BE2C (cell line): Measurements from ENCODE around the gene SSX4B. TPM values are rescaled to one million over a fixed set of nuclear protein-coding genes. Genes with fewer than 3 reads are reported as not detected.
"Not testable (repeated sequence)": the region's sequence is repeated elsewhere in the genome, so short reads cannot be mapped to it uniquely, and the experiment has no call there.

Experiments
- DNase-seq: peaks from one replicate; pipeline ENCODE4 v3.0.0-alpha.2; 2020
- H3K27me3 ChIP-seq: fragments of 250-450 bp; sonication (Bioruptor Pico); 2 replicates; pipeline ENCODE4 v1.5.1; 2020; ENCODE audit warnings: mild to moderate bottlenecking
- H3K36me3 ChIP-seq: fragments of 250-450 bp; sonication (Bioruptor Pico); 2 replicates; pipeline ENCODE4 v1.5.1; 2020; ENCODE audit warnings: mild to moderate bottlenecking
- H3K4me1 ChIP-seq: fragments of 250-450 bp; sonication (Bioruptor Pico); 2 replicates; pipeline ENCODE4 v1.5.1; 2020
- H3K4me3 ChIP-seq: 2 replicates; pipeline ENCODE4 v1.5.1; 2011; ENCODE audit warnings: low read depth, low read length
- H3K9me3 ChIP-seq: fragments of 250-450 bp; sonication (Bioruptor Pico); 2 replicates; pipeline ENCODE4 v1.5.1; 2020
- CTCF ChIP-seq: IDR thresholded peaks from 2 replicates; pipeline ENCODE4 v1.5.1; 2012; ENCODE audit warnings: mild to moderate bottlenecking, low read depth, low read length
- polyA plus RNA-seq: library from polyadenylated mRNA; unstranded; fragments of >200 nt; gene quantifications from one replicate; pipeline ENCODE4 v1.2.1, GENCODE V29; 2012; ENCODE audit warnings: low read depth, missing spikeins; ENCODE audit not compliant: insufficient read length, insufficient read depth

SSX4B gene
- polyA plus RNA-seq = not detected

- not testable (repeated sequence) for H3K4me1 ChIP-seq, H3K27me3 ChIP-seq, H3K4me3 ChIP-seq, H3K9me3 ChIP-seq, H3K36me3 ChIP-seq, DNase-seq
Observed at GRCh38 chrX:48411860-48412259, at the start of gene SSX4B. TSS of gene SSX4B (minus strand) at chrX:48411960. CDS start at chrX:48411372, 588 bp downstream.

- TF ChIP-seq CTCF = no peak
- no peaks in the 10 kb centered on the region for H3K4me1 ChIP-seq
- no peak for DNase-seq
- H3K9me3 ChIP-seq = no peaks in the 10 kb centered on the region
- H3K27me3 ChIP-seq = no peaks in the 10 kb centered on the region
- H3K4me3 ChIP-seq = no peak overlapping the region
- no peaks in the 10 kb centered on the region for H3K36me3 ChIP-seq
Observed at GRCh38 chrX:48460606-48461005, 48.8 kb upstream of the SSX4B start.

- no peak for TF ChIP-seq CTCF
- no peaks in the 10 kb centered on the region for H3K4me1 ChIP-seq
- no peaks in the 10 kb centered on the region for H3K27me3 ChIP-seq
- no peak for DNase-seq
- H3K36me3 ChIP-seq = no peaks in the 10 kb centered on the region
- no peaks in the 10 kb centered on the region for H3K9me3 ChIP-seq
- no peak overlapping the region for H3K4me3 ChIP-seq
Observed at GRCh38 chrX:48460031-48460430, 48.3 kb upstream of the SSX4B start.

GRCh38 chrX:48459483-48459882, 47.7 kb upstream of the SSX4B start:
- Histone ChIP-seq H3K4me3 (no peak overlapping the region), H3K36me3 (no peaks in the 10 kb centered on the region), H3K9me3 (no peaks in the 10 kb centered on the region), H3K27me3 (no peaks in the 10 kb centered on the region), H3K4me1 (no peaks in the 10 kb centered on the region)
- TF ChIP-seq CTCF = no peak
- no peak for DNase-seq

- Histone ChIP-seq H3K36me3 (no peaks in the 10 kb centered on the region), H3K27me3 (no peaks in the 10 kb centered on the region)
Observed at GRCh38 chrX:48458711-48459110, 47.0 kb upstream of the SSX4B start.

GRCh38 chrX:48456628-48457331, 45.0 kb upstream of the SSX4B start:
- Histone ChIP-seq H3K9me3 (no peaks in the 10 kb centered on the region), H3K4me1 (no peaks in the 10 kb centered on the region), H3K36me3 (no peaks in the 10 kb centered on the region), H3K4me3 (no peak overlapping the region), H3K27me3 (no peaks in the 10 kb centered on the region)
- no peak for TF ChIP-seq CTCF
- DNase-seq = no peak

More at GRCh38 chrX:48458711-48459110, 47.0 kb upstream of the SSX4B start:
- no peaks in the 10 kb centered on the region for H3K9me3 ChIP-seq
- H3K4me3 ChIP-seq = no peak overlapping the region
- no peak for TF ChIP-seq CTCF
- DNase-seq = no peak
- no peaks in the 10 kb centered on the region for H3K4me1 ChIP-seq
